ENCODE results near the gene NUP210.

- TF ChIP-seq, protein P1, sequence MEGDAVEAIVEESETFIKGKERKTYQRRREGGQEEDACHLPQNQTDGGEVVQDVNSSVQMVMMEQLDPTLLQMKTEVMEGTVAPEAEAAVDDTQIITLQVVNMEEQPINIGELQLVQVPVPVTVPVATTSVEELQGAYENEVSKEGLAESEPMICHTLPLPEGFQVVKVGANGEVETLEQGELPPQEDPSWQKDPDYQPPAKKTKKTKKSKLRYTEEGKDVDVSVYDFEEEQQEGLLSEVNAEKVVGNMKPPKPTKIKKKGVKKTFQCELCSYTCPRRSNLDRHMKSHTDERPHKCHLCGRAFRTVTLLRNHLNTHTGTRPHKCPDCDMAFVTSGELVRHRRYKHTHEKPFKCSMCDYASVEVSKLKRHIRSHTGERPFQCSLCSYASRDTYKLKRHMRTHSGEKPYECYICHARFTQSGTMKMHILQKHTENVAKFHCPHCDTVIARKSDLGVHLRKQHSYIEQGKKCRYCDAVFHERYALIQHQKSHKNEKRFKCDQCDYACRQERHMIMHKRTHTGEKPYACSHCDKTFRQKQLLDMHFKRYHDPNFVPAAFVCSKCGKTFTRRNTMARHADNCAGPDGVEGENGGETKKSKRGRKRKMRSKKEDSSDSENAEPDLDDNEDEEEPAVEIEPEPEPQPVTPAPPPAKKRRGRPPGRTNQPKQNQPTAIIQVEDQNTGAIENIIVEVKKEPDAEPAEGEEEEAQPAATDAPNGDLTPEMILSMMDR (IDR thresholded peaks at IDR 0.05), result no peak
- no peak for TF ChIP-seq POLR2A (IDR thresholded peaks at IDR 0.05)
These were observed 7.8 kb upstream of the NUP210 start for GRCh38 chr3:13427662-13428603.

Data from thyroid gland (tissue), 4 donors.